Liver (tissue), 9 donors: ENCODE results near the gene RETREG3. TPM values are rescaled to one million over a fixed set of nuclear protein-coding genes. Genes with fewer than 3 reads are reported as not detected.

Experiments used
- DNase-seq: peaks from one replicate; pipeline ENCODE4 v3.0.0-alpha.2; 2017; ENCODE audit warnings: low spot score
- H3K27ac ChIP-seq, 2 donors: one replicate each; pipeline ENCODE4 v1.7.0; 2013; ENCODE audit warnings: inconsistent platforms in 2 of 2, low read length in 2 of 2, control low read depth in 1 of 2, low read depth in 1 of 2, mild to moderate bottlenecking in 1 of 2
- H3K27me3 ChIP-seq, 4 donors: one replicate each; pipeline versions ENCODE4 v1.6.1 to v1.7.0; 2013; ENCODE audit warnings: low read length in 3 of 4, inconsistent platforms in 1 of 4, mild to moderate bottlenecking in 1 of 4, moderate library complexity in 1 of 4; ENCODE audit not compliant: control insufficient read depth in 4 of 4, insufficient read depth in 4 of 4
- H3K36me3 ChIP-seq, 4 donors: one replicate each; pipeline versions ENCODE4 v1.6.1 to v1.7.0; 2013; ENCODE audit warnings: low read length in 3 of 4, mild to moderate bottlenecking in 3 of 4, low read depth in 1 of 4, moderate library complexity in 1 of 4; ENCODE audit not compliant: control insufficient read depth in 4 of 4, insufficient read depth in 3 of 4
- H3K4me1 ChIP-seq, 4 donors: one replicate each; pipeline versions ENCODE4 v1.6.1 to v1.7.0; 2013; ENCODE audit warnings: low read length in 3 of 4, mild to moderate bottlenecking in 3 of 4, moderate library complexity in 1 of 4; ENCODE audit not compliant: control insufficient read depth in 4 of 4, insufficient read depth in 4 of 4
- H3K4me3 ChIP-seq, 3 donors: one replicate each; pipeline versions ENCODE4 v1.6.1 to v1.7.0; 2013; ENCODE audit warnings: low read length in 3 of 3, control low read depth in 1 of 3, low read depth in 1 of 3, mild to moderate bottlenecking in 1 of 3
- H3K9ac ChIP-seq, 2 donors: one replicate each; pipeline ENCODE4 v1.7.0; 2013; ENCODE audit warnings: low read length in 2 of 2, mild to moderate bottlenecking in 2 of 2, moderate library complexity in 2 of 2, control low read depth in 1 of 2, low read depth in 1 of 2
- H3K9me3 ChIP-seq, 4 donors: one replicate each; pipeline versions ENCODE4 v1.6.1 to v1.7.0; 2013; ENCODE audit warnings: low read length in 3 of 4; ENCODE audit not compliant: control insufficient read depth in 4 of 4
- EGR1 ChIP-seq, 2 donors: IDR thresholded peaks; 2 replicates each; pipeline ENCODE4 v1.6.1; 2016 to 2018; ENCODE audit warnings: antibody characterized with exemption in 2 of 2, low read depth in 2 of 2
- FOXA1 ChIP-seq: IDR thresholded peaks from 2 replicates; pipeline ENCODE4 v1.6.1; 2016; ENCODE audit warnings: antibody characterized with exemption
- FOXA2 ChIP-seq: IDR thresholded peaks from 2 replicates; pipeline ENCODE4 v1.6.1; 2016; ENCODE audit warnings: antibody characterized with exemption
- GABPA ChIP-seq, 2 donors: IDR thresholded peaks in 1 of 2; conservative IDR thresholded peaks in 1 of 2; 2 replicates each; pipeline ENCODE4 v1.6.1; 2016; ENCODE audit warnings: antibody characterized with exemption in 2 of 2, mild to moderate bottlenecking in 1 of 2, moderate library complexity in 1 of 2
- HNF4A ChIP-seq, 2 donors: conservative IDR thresholded peaks; 2 replicates each; pipeline ENCODE4 v1.6.1; 2016; ENCODE audit warnings: antibody characterized with exemption in 2 of 2, mild to moderate bottlenecking in 2 of 2
- HNF4G ChIP-seq: IDR thresholded peaks from 2 replicates; pipeline ENCODE4 v1.6.1; 2016; ENCODE audit warnings: antibody characterized with exemption
- JUND ChIP-seq, 2 donors: IDR thresholded peaks; 2 replicates each; pipeline ENCODE4 v1.6.1; 2016; ENCODE audit warnings: antibody characterized with exemption in 2 of 2
- NR2F2 ChIP-seq: IDR thresholded peaks from 2 replicates; pipeline ENCODE4 v1.6.1; 2016; ENCODE audit warnings: antibody characterized with exemption
- RAD21 ChIP-seq, 2 donors: IDR thresholded peaks; 2 replicates each; pipeline ENCODE4 v1.6.1; 2016; ENCODE audit warnings: antibody characterized with exemption in 2 of 2, mild to moderate bottlenecking in 2 of 2
- RXRA ChIP-seq, 2 donors: IDR thresholded peaks; 2 replicates each; pipeline ENCODE4 v1.6.1; 2017 to 2018; ENCODE audit warnings: antibody characterized with exemption in 2 of 2, mild to moderate bottlenecking in 1 of 2
- SP1 ChIP-seq: IDR thresholded peaks from 2 replicates; pipeline ENCODE4 v1.6.1; 2018; ENCODE audit warnings: antibody characterized with exemption, mild to moderate bottlenecking
- TAF1 ChIP-seq: conservative IDR thresholded peaks from 2 replicates; pipeline ENCODE4 v1.6.1; 2016; ENCODE audit warnings: antibody characterized with exemption, mild to moderate bottlenecking
- YY1 ChIP-seq: IDR thresholded peaks from 2 replicates; pipeline ENCODE4 v1.6.1; 2016; ENCODE audit warnings: antibody characterized with exemption, mild to moderate bottlenecking
- whole genome bisulfite sequencing: extraction: QIAGEN DNeasy Blood & Tissue Kit; methylation state at CpG from one replicate; pipeline ENCODE4 v1.1.7; 2013; 5-methylcytosine and 5-hydroxymethylcytosine counted together
- polyA plus RNA-seq, 2 donors: library from polyadenylated mRNA; stranded (reverse) in 1 of 2; unstranded in 1 of 2; fragments of 200-250 nt in 1 of 2; fragments of >200 nt in 1 of 2; fragmentation: Nextera tagmentation in 1 of 2; extraction: Ambion mirVana in 1 of 2; gene quantifications; one replicate each; pipeline versions ENCODE4 v1.2.1 to v1.2.3, GENCODE V29; 2013 to 2015
- total RNA-seq, 2 donors: library from RNA; depleted of rRNA; stranded (reverse); fragments of >200 nt; gene quantifications; one replicate each; pipeline ENCODE4 v1.2.3, GENCODE V29; 2014
- TF ChIP-seq, protein P1 (sequence below): IDR thresholded peaks from 2 replicates; pipeline ENCODE4 v1.6.1; 2016; ENCODE audit warnings: antibody characterized with exemption
- TF ChIP-seq, protein P2 (sequence below): fragments of 150-350 bp; IDR thresholded peaks from 2 replicates; pipeline ENCODE4 v1.5.1; 2017; ENCODE audit warnings: improper control_type of control experiment, low read depth, low read length; ENCODE audit not compliant: missing input control
- TF ChIP-seq, protein P3 (sequence below): IDR thresholded peaks from 2 replicates; pipeline ENCODE4 v1.6.1; 2016; ENCODE audit warnings: antibody characterized with exemption
- TF ChIP-seq, protein P4 (sequence below): IDR thresholded peaks from 2 replicates; pipeline ENCODE4 v1.6.1; 2016; ENCODE audit warnings: antibody characterized with exemption
- TF ChIP-seq, protein P5 (sequence below): IDR thresholded peaks from 2 replicates; pipeline ENCODE4 v1.6.1; 2016; ENCODE audit warnings: antibody characterized with exemption, mild to moderate bottlenecking
- donor health status: healthy.
- donor health status: healthy.
- donor health status: healthy.
- donor health status: healthy.
- donor health status: healthy.

RETREG3 gene
- total and polyA plus RNA-seq, 4 donors: 9.0 to 44.3 (median 26.6) TPM

DNA sequence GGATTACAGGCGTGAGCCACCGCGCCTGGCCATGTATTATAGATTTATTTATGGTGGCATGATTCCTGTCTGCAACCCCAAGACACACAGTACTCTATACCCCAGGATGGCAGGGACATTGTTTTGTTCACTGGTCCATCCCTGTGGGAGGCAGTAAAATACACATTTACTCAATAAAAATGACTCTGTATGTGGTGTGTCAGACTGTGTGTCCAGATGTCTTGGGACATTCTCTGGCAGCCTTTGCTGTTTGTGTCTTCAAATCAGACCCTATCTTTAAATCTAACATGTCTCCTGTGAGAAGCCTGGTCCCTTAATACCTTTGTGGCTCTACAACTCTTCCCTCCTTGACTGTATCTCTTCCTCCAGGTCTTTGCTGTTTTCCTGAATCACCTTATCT is 48.9 kb downstream of the RETREG3 start:
- no peak overlapping the region for H3K9ac ChIP-seq
- 92% methylated on average over 3 of the region's 3 CpGs for WGBS
- no peak overlapping the region for H3K27ac ChIP-seq

More for the DNA sequence above, 48.9 kb downstream of the RETREG3 start:
- H3K36me3 ChIP-seq: peaks cover 0 to 3% (median 0%) of the 10 kb centered on the region in 4 donors
- no peaks in the 10 kb centered on the region for H3K9me3 ChIP-seq
- H3K4me1 ChIP-seq: peaks cover 10 to 41% (median 34%) of the 10 kb centered on the region in 4 donors
- no peak for TF ChIP-seq TAF1
- TF ChIP-seq, protein P1, sequence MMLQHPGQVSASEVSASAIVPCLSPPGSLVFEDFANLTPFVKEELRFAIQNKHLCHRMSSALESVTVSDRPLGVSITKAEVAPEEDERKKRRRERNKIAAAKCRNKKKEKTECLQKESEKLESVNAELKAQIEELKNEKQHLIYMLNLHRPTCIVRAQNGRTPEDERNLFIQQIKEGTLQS: no peak
- no peak for TF ChIP-seq JUND (IDR thresholded peaks at IDR 0.05)
- TF ChIP-seq, protein P2, sequence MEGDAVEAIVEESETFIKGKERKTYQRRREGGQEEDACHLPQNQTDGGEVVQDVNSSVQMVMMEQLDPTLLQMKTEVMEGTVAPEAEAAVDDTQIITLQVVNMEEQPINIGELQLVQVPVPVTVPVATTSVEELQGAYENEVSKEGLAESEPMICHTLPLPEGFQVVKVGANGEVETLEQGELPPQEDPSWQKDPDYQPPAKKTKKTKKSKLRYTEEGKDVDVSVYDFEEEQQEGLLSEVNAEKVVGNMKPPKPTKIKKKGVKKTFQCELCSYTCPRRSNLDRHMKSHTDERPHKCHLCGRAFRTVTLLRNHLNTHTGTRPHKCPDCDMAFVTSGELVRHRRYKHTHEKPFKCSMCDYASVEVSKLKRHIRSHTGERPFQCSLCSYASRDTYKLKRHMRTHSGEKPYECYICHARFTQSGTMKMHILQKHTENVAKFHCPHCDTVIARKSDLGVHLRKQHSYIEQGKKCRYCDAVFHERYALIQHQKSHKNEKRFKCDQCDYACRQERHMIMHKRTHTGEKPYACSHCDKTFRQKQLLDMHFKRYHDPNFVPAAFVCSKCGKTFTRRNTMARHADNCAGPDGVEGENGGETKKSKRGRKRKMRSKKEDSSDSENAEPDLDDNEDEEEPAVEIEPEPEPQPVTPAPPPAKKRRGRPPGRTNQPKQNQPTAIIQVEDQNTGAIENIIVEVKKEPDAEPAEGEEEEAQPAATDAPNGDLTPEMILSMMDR: no peak
- TF ChIP-seq, protein P3, sequence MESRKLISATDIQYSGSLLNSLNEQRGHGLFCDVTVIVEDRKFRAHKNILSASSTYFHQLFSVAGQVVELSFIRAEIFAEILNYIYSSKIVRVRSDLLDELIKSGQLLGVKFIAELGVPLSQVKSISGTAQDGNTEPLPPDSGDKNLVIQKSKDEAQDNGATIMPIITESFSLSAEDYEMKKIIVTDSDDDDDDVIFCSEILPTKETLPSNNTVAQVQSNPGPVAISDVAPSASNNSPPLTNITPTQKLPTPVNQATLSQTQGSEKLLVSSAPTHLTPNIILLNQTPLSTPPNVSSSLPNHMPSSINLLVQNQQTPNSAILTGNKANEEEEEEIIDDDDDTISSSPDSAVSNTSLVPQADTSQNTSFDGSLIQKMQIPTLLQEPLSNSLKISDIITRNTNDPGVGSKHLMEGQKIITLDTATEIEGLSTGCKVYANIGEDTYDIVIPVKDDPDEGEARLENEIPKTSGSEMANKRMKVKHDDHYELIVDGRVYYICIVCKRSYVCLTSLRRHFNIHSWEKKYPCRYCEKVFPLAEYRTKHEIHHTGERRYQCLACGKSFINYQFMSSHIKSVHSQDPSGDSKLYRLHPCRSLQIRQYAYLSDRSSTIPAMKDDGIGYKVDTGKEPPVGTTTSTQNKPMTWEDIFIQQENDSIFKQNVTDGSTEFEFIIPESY: no peak
- no peak for TF ChIP-seq HNF4A (conservative IDR thresholded peaks at IDR 0.05)
- TF ChIP-seq YY1: no peak
- TF ChIP-seq GABPA (IDR thresholded peaks at IDR 0.05 in 1 of 2, conservative IDR thresholded peaks at IDR 0.05 in 1 of 2): no peak
- no peak for TF ChIP-seq NR2F2
- no peak for TF ChIP-seq SP1
- TF ChIP-seq HNF4G: no peak
- TF ChIP-seq, protein P4, sequence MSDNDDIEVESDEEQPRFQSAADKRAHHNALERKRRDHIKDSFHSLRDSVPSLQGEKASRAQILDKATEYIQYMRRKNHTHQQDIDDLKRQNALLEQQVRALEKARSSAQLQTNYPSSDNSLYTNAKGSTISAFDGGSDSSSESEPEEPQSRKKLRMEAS: no peak
- TF ChIP-seq FOXA2: no peak
- TF ChIP-seq RAD21 (IDR thresholded peaks at IDR 0.05): no peak
- no peak for TF ChIP-seq RXRA (IDR thresholded peaks at IDR 0.05)
- no peak for TF ChIP-seq EGR1 (IDR thresholded peaks at IDR 0.05; ENCODE audit: low read depth in 2 of 2)
- no peak for TF ChIP-seq FOXA1
- TF ChIP-seq, protein P5, sequence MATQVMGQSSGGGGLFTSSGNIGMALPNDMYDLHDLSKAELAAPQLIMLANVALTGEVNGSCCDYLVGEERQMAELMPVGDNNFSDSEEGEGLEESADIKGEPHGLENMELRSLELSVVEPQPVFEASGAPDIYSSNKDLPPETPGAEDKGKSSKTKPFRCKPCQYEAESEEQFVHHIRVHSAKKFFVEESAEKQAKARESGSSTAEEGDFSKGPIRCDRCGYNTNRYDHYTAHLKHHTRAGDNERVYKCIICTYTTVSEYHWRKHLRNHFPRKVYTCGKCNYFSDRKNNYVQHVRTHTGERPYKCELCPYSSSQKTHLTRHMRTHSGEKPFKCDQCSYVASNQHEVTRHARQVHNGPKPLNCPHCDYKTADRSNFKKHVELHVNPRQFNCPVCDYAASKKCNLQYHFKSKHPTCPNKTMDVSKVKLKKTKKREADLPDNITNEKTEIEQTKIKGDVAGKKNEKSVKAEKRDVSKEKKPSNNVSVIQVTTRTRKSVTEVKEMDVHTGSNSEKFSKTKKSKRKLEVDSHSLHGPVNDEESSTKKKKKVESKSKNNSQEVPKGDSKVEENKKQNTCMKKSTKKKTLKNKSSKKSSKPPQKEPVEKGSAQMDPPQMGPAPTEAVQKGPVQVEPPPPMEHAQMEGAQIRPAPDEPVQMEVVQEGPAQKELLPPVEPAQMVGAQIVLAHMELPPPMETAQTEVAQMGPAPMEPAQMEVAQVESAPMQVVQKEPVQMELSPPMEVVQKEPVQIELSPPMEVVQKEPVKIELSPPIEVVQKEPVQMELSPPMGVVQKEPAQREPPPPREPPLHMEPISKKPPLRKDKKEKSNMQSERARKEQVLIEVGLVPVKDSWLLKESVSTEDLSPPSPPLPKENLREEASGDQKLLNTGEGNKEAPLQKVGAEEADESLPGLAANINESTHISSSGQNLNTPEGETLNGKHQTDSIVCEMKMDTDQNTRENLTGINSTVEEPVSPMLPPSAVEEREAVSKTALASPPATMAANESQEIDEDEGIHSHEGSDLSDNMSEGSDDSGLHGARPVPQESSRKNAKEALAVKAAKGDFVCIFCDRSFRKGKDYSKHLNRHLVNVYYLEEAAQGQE: no peak
- H3K27me3 ChIP-seq: no peaks in the 10 kb centered on the region
- no peak overlapping the region for H3K4me3 ChIP-seq
- no peak for DNase-seq
